ENCODE data around the gene NOP14.
"Not testable (repeated sequence)": the region's sequence is repeated elsewhere in the genome, so short reads cannot be mapped to it uniquely, and the experiment has no call there.

GRCh38 chr4:2983715-2984114, 20.5 kb upstream of the NOP14 start:
- TF ChIP-seq POLR2A, CTCF, EP300, POLR2AphosphoS5 (IDR thresholded peaks at IDR 0.05): not testable (repeated sequence)

Measured in stomach (tissue), 4 donors.